Measurements from ENCODE around the gene PHF21B.

Gene PHF21B

DNA sequence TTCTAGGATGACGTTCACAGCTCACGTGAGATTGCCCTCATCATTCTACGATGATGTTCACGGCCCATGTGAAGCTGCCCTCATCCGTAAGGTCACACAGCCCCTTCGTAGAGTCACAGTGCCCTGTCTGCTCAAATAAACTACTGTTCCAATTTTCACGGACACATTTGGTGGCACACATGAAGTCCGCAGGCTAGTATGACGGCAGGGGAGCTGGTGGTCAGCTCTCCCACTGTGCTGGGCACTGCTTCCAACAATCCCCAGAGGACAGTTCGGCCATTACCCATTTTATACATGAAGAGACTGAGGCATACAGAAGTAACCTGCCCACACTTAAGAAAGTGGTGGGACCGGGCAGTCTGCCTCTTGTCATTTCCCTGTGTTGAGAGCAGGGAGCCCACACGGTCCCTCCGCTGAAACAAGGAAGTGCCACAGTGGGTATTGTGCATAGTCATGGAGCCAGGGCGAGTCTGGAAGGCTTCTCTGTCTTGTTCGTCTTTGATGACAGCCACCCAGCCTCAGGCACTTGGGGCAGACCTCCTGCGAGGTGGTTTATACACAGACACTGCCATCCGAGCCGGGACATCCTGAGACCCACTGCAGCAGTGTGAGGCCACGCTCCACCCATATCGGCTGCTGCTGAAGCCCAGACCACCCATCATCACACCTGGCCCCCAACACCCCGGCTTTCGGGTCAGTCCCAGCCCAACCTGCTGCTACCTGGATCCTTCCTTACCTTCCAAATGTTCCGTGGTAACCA lies 114.3 kb downstream of the PHF21B start:
- H2BK12ac ChIP-seq (ENCODE audit: low read length in 2 of 2): no peak overlapping the region
- no peaks in the 10 kb centered on the region for H3K36me3 ChIP-seq (ENCODE audit: control insufficient read depth in 1 of 2, insufficient read depth in 2 of 2, low read depth in 1 of 2, low read length in 2 of 2)
- no peak overlapping the region for H3K18ac ChIP-seq (ENCODE audit: low read depth in 1 of 2, low read length in 2 of 2)
- H2AK5ac ChIP-seq (ENCODE audit: low read length, severe bottlenecking): no peak overlapping the region
- H4K91ac ChIP-seq (ENCODE audit: low read length): no peak overlapping the region
- no peak for DNase-seq
- H2AFZ ChIP-seq (ENCODE audit: low read depth, low read length): no peak overlapping the region
- H3K14ac ChIP-seq (ENCODE audit: low read length in 2 of 2): no peak overlapping the region
- H3K23ac ChIP-seq (ENCODE audit: low read length in 2 of 2): no peak overlapping the region
- no peak overlapping the region for H2BK15ac ChIP-seq (ENCODE audit: low read depth, poor library complexity, severe bottlenecking)
- 85% methylated on average over 23 of the region's 23 CpGs for WGBS
- peaks cover 7% of the 10 kb centered on the region for H3K9me3 ChIP-seq (ENCODE audit: control insufficient read depth, low read length)
- H2BK120ac ChIP-seq (ENCODE audit: low read depth, low read length): no peak overlapping the region
- no peak overlapping the region for H3K9ac ChIP-seq (ENCODE audit: low read length)
- no peak overlapping the region for H2BK5ac ChIP-seq (ENCODE audit: low read depth, low read length, poor library complexity, severe bottlenecking)
- H4K8ac ChIP-seq (ENCODE audit: low read length): no peak overlapping the region
- H3K4me2 ChIP-seq (ENCODE audit: low read length, poor library complexity, severe bottlenecking): no peak overlapping the region
- H3K27ac ChIP-seq (ENCODE audit: low read length, poor library complexity, severe bottlenecking): no peak overlapping the region
- H3K27me3 ChIP-seq (ENCODE audit: control insufficient read depth in 1 of 2, insufficient read depth in 1 of 2, low read length in 2 of 2): peaks cover 16 to 20% of the 10 kb centered on the region in 2 experiments
- H3K4me1 ChIP-seq (ENCODE audit: control insufficient read depth, insufficient read depth, low read depth, low read length): no peaks in the 10 kb centered on the region
- no peak overlapping the region for H3K4me3 ChIP-seq (ENCODE audit: insufficient read depth in 1 of 2, low read depth in 1 of 2, low read length in 2 of 2)
- no peaks in the 10 kb centered on the region for H3K79me1 ChIP-seq (replicated peaks; ENCODE audit: low read length, poor library complexity, severe bottlenecking)
- no peak overlapping the region for H3K4ac ChIP-seq (ENCODE audit: low read depth in 1 of 2, low read length in 2 of 2)

DNA sequence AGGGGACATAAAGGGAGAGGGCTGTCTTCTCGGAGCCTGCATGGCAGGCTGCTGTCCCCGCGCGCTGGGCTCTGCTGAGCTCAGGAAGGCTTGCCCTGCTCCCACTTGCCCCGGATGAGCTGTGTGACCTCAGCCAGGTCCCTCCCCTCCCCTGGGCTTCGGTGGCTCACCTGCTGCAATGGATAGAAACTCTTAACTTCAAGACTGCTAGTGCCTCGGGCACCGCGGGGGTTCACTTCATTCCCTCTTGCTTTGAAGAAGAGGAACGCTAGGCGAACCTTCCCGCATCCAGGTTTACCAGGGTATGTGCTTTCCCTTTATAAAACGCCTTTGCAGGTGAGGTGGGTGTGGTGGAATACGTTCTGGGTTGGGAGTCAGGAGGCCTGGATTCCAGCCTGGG lies 115.0 kb downstream of the PHF21B start:
- H2BK15ac ChIP-seq (ENCODE audit: low read depth, poor library complexity, severe bottlenecking): no peak overlapping the region
- H3K27ac ChIP-seq (ENCODE audit: low read length, poor library complexity, severe bottlenecking): no peak overlapping the region
- H4K8ac ChIP-seq (ENCODE audit: low read length): no peak overlapping the region
- H3K9ac ChIP-seq (ENCODE audit: low read length): no peak overlapping the region
- no peak overlapping the region for H2BK12ac ChIP-seq (ENCODE audit: low read length in 2 of 2)
- no peak overlapping the region for H3K4me3 ChIP-seq (ENCODE audit: insufficient read depth in 1 of 2, low read depth in 1 of 2, low read length in 2 of 2)
- H3K4me2 ChIP-seq (ENCODE audit: low read length, poor library complexity, severe bottlenecking): no peak overlapping the region
- no peak overlapping the region for H2BK5ac ChIP-seq (ENCODE audit: low read depth, low read length, poor library complexity, severe bottlenecking)
- H2AFZ ChIP-seq (ENCODE audit: low read depth, low read length): no peak overlapping the region
- H3K79me1 ChIP-seq (replicated peaks; ENCODE audit: low read length, poor library complexity, severe bottlenecking): no peaks in the 10 kb centered on the region
- H4K91ac ChIP-seq (ENCODE audit: low read length): no peak overlapping the region
- peaks cover 16 to 20% of the 10 kb centered on the region in 2 experiments for H3K27me3 ChIP-seq (ENCODE audit: control insufficient read depth in 1 of 2, insufficient read depth in 1 of 2, low read length in 2 of 2)
- H3K23ac ChIP-seq (ENCODE audit: low read length in 2 of 2): no peak overlapping the region
- no peak overlapping the region for H3K18ac ChIP-seq (ENCODE audit: low read depth in 1 of 2, low read length in 2 of 2)
- DNase-seq: no peak
- H3K9me3 ChIP-seq (ENCODE audit: control insufficient read depth, low read length): peaks cover 3% of the 10 kb centered on the region
- H2AK5ac ChIP-seq (ENCODE audit: low read length, severe bottlenecking): no peak overlapping the region
- H2BK120ac ChIP-seq (ENCODE audit: low read depth, low read length): no peak overlapping the region
- H3K4me1 ChIP-seq (ENCODE audit: control insufficient read depth, insufficient read depth, low read depth, low read length): no peaks in the 10 kb centered on the region
- H3K36me3 ChIP-seq (ENCODE audit: control insufficient read depth in 1 of 2, insufficient read depth in 2 of 2, low read depth in 1 of 2, low read length in 2 of 2): no peaks in the 10 kb centered on the region
- no peak overlapping the region for H3K4ac ChIP-seq (ENCODE audit: low read depth in 1 of 2, low read length in 2 of 2)
- H3K14ac ChIP-seq (ENCODE audit: low read length in 2 of 2): no peak overlapping the region
- 90% methylated on average over 14 of the region's 14 CpGs for whole genome bisulfite sequencing

DNA sequence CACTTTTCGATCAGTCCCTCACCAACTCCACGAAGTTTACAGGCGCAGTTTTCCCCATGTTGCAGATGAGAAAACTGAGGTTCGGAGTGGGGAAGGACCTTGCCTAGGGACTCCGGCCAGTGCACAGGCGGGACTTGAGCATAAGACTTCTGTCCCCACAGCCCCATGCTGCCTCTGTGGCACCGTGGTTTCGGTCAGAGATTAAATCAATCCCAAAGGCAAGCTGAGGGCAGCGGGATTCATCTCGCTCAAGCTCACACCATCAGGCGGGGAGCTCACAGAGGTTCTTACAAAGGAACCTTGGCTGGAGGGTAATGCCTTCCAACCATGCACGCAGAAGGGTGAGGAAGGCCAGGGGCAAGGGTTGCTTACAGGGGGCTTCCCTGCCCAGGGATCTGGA lies 115.5 kb downstream of the PHF21B start:
- no peaks in the 10 kb centered on the region for H3K4me1 ChIP-seq (ENCODE audit: control insufficient read depth, insufficient read depth, low read depth, low read length)
- no peak overlapping the region for H2BK120ac ChIP-seq (ENCODE audit: low read depth, low read length)
- H2BK12ac ChIP-seq (ENCODE audit: low read length in 2 of 2): no peak overlapping the region
- DNase-seq: no peak
- no peak overlapping the region for H2AFZ ChIP-seq (ENCODE audit: low read depth, low read length)
- 91% methylated on average over 12 of the region's 12 CpGs for WGBS
- H3K23ac ChIP-seq (ENCODE audit: low read length in 2 of 2): no peak overlapping the region
- H3K79me1 ChIP-seq (replicated peaks; ENCODE audit: low read length, poor library complexity, severe bottlenecking): no peaks in the 10 kb centered on the region
- H2BK15ac ChIP-seq (ENCODE audit: low read depth, poor library complexity, severe bottlenecking): no peak overlapping the region
- no peak overlapping the region for H3K14ac ChIP-seq (ENCODE audit: low read length in 2 of 2)
- no peak overlapping the region for H3K4ac ChIP-seq (ENCODE audit: low read depth in 1 of 2, low read length in 2 of 2)
- H3K9ac ChIP-seq (ENCODE audit: low read length): no peak overlapping the region
- H3K4me2 ChIP-seq (ENCODE audit: low read length, poor library complexity, severe bottlenecking): no peak overlapping the region
- H3K4me3 ChIP-seq (ENCODE audit: insufficient read depth in 1 of 2, low read depth in 1 of 2, low read length in 2 of 2): no peak overlapping the region
- H3K27me3 ChIP-seq (ENCODE audit: control insufficient read depth in 1 of 2, insufficient read depth in 1 of 2, low read length in 2 of 2): peaks cover 16 to 20% of the 10 kb centered on the region in 2 experiments
- no peaks in the 10 kb centered on the region for H3K9me3 ChIP-seq (ENCODE audit: control insufficient read depth, low read length)
- no peak overlapping the region for H3K27ac ChIP-seq (ENCODE audit: low read length, poor library complexity, severe bottlenecking)
- H4K8ac ChIP-seq (ENCODE audit: low read length): no peak overlapping the region
- no peak overlapping the region for H2BK5ac ChIP-seq (ENCODE audit: low read depth, low read length, poor library complexity, severe bottlenecking)
- no peak overlapping the region for H3K18ac ChIP-seq (ENCODE audit: low read depth in 1 of 2, low read length in 2 of 2)
- H2AK5ac ChIP-seq (ENCODE audit: low read length, severe bottlenecking): no peak overlapping the region
- H4K91ac ChIP-seq (ENCODE audit: low read length): no peak overlapping the region
- no peaks in the 10 kb centered on the region for H3K36me3 ChIP-seq (ENCODE audit: control insufficient read depth in 1 of 2, insufficient read depth in 2 of 2, low read depth in 1 of 2, low read length in 2 of 2)

DNA sequence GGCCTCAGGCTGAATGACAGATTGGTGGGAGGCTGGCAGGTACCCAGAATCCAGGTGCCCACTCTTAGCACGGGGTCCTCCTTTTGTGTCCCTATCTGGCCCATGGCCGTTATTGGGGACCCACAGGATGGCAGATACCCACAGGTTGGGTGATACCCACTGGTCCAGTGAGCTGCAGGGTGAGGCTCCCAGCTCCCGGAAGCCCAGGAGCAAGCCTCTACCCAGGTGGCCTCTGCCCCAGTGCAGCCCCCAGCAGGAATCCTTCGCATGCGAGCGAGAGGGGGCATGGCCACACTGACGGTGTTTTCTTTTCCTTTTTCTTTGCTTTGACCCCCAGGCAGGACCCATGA lies 116.1 kb downstream of the PHF21B start:
- Histone ChIP-seq H3K9me3 (ENCODE audit: control insufficient read depth, low read length) (no peaks in the 10 kb centered on the region), H3K23ac (ENCODE audit: low read length in 2 of 2) (no peak overlapping the region), H2BK120ac (ENCODE audit: low read depth, low read length) (no peak overlapping the region), H3K27me3 (ENCODE audit: control insufficient read depth in 1 of 2, insufficient read depth in 1 of 2, low read length in 2 of 2) (peaks cover 16 to 20% of the 10 kb centered on the region in 2 experiments), H3K4ac (ENCODE audit: low read depth in 1 of 2, low read length in 2 of 2) (no peak overlapping the region), H3K4me1 (ENCODE audit: control insufficient read depth, insufficient read depth, low read depth, low read length) (no peaks in the 10 kb centered on the region), H2AK5ac (ENCODE audit: low read length, severe bottlenecking) (no peak overlapping the region), H3K79me1 (replicated peaks; ENCODE audit: low read length, poor library complexity, severe bottlenecking) (no peaks in the 10 kb centered on the region), H3K18ac (ENCODE audit: low read depth in 1 of 2, low read length in 2 of 2) (no peak overlapping the region), H3K27ac (ENCODE audit: low read length, poor library complexity, severe bottlenecking) (no peak overlapping the region), H3K4me2 (ENCODE audit: low read length, poor library complexity, severe bottlenecking) (no peak overlapping the region), H2BK5ac (ENCODE audit: low read depth, low read length, poor library complexity, severe bottlenecking) (no peak overlapping the region), H3K9ac (ENCODE audit: low read length) (no peak overlapping the region), H2BK15ac (ENCODE audit: low read depth, poor library complexity, severe bottlenecking) (no peak overlapping the region), H2BK12ac (ENCODE audit: low read length in 2 of 2) (no peak overlapping the region), H3K4me3 (ENCODE audit: insufficient read depth in 1 of 2, low read depth in 1 of 2, low read length in 2 of 2) (peak overlapping the region in 1 of 2 experiments; percentile 23), H2AFZ (ENCODE audit: low read depth, low read length) (no peak overlapping the region), H3K14ac (ENCODE audit: low read length in 2 of 2) (no peak overlapping the region), H4K91ac (ENCODE audit: low read length) (no peak overlapping the region), H3K36me3 (ENCODE audit: control insufficient read depth in 1 of 2, insufficient read depth in 2 of 2, low read depth in 1 of 2, low read length in 2 of 2) (no peaks in the 10 kb centered on the region), H4K8ac (ENCODE audit: low read length) (no peak overlapping the region)
- 77% methylated on average over 7 of the region's 7 CpGs for WGBS
- no peak for DNase-seq

Measured in mesenchymal stem cell (in vitro differentiated cells and primary cell).